GM12801 (cell line): ENCODE data around the gene CIDEB.

ENCODE experiments used
- CTCF ChIP-seq: IDR thresholded peaks from one replicate; pipeline ENCODE4 v1.5.1; 2011; ENCODE audit warnings: control low read depth; ENCODE audit not compliant: insufficient read length; ENCODE audit errors: extremely low read depth

CIDEB gene

GRCh38 chr14:24267516-24267915 is 40.3 kb downstream of the CIDEB start:
- TF ChIP-seq CTCF = no peak

DNA sequence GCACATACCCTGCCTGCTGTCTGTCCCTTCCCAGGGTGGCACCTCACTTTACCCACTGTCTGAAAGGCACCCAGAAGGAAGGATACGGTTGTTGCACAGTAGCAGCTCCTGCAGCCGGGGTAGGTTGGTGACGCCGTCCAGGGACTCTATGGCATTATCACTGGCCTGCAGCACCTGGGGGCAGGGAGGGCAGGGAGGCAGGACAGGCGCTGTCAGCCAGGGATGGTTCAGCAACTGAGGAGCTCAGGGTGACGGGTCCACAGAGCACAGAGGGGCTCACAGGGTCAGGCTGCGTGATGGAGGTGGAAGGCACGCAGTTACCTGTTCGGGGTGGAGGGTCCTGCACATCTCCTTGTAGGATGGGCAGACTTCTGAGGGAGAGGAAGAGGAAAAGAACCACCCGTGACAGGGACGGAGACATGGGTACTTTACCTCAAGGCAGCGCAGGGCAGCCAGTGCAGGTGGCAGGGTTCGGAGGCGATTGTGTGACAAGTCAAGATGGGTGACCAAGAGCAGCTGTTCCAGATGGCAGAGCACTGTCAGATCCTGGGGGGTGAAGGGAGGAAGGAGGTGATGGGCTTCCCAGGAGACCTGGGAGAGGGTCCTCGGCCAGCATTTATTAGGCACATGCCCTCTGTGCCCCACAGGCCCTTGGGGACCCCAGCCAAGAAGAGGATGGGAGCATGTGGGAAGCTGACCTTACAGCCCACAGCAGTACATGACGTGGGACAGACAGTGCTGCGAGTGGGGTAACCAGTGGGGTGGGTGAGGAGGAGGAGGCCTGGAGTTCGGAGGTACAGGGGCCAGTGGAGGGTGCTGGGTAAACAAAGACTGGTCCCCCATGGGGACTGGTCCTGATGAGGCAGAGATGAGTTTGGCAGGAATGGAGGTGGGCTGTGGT is 41.2 kb downstream of the CIDEB start:
- no peak for TF ChIP-seq CTCF

DNA sequence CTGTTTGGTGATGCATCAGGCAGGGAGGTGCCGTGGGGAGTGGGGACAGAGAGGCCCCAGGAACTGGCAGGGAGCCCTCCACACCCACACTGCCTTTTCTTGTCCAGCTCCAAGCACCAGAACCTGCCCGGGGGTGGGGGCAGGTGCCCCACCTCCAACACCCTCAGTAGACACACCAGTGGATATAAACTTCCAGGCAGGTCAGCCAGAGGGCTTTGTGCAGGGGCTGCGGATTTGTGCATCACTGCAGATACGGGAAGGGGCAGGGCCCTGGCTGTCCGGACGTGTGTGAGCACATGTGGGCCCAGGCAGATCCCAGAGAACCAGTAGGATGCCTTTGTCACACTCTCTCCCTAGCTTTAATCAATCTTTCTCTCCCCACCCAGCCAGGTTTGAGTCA is 43.5 kb downstream of the CIDEB start:
- no peak for TF ChIP-seq CTCF

DNA sequence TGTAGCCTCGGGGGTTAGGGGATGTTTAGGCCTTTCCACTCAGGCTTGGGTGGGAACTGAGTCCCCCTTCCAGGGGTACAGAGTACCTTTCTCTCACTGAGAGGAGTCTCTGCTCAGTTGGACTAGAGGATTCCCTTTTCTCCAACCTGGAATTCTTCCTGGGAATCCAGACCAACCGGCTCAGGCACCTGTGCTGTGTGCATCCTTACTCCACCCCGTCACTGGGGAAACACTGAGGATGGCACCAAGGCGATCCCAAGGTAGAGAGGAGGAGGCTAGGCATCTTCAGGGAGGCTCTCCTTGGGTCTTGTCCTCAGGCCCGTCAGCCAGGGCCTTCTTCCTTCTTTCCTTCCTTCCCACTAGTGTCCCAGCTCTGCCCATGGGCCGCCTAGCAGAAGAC is 43.9 kb downstream of the CIDEB start:
- TF ChIP-seq CTCF = no peak

DNA sequence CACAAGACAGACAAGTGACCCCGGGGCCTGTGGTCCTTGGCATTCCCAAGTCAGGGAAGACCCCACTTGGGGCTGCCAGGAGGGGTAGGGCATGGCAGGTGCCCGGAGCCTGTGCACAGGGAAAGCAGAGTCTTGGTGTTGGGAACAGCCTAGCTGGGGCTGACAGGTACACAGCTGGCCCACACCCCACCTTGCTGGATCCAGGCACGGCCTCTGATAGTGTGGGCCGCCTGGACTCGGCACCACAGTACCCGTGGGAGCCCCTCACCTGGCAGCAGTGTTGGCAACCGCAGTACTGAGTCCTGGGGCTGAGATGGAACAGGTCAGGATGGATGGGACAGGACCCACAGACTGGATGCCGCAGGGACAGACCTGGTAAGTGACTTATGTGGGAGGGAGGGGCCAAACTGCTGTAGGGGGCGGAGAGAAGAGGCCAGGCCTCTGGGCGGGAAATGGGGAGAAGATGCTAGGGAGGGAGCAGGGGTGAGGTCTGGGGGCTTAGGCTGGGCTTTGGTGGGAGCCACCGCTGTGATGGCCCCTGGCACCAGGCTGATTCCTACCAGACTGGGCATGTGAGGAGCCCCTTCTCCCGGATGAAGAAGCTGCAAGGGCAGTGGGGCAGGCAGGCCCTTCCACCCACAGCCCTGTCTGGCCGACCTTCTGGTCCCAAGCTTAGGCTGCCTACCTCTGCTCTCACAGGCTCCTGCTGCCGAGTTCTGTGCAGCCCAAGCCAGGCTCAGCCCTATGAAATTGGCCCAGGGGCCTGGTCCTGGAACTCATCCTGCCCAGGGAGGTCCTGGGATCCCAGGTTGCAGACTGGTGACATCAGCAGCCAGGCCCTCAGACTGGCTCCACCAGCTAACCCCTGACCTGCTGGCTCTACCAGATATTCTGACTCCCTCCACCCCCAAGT is 44.7 kb downstream of the CIDEB start, which contains the start of gene TGM1:
Gene TGM1 (minus strand): TSS at position 357 of the 913 bp plus-strand sequence. CDS start 825 bp downstream, outside the sequence.
- no peak for TF ChIP-seq CTCF

- TF ChIP-seq CTCF = no peak
Measured at GRCh38 chr14:24261969-24262327, 45.8 kb downstream of the CIDEB start.

DNA sequence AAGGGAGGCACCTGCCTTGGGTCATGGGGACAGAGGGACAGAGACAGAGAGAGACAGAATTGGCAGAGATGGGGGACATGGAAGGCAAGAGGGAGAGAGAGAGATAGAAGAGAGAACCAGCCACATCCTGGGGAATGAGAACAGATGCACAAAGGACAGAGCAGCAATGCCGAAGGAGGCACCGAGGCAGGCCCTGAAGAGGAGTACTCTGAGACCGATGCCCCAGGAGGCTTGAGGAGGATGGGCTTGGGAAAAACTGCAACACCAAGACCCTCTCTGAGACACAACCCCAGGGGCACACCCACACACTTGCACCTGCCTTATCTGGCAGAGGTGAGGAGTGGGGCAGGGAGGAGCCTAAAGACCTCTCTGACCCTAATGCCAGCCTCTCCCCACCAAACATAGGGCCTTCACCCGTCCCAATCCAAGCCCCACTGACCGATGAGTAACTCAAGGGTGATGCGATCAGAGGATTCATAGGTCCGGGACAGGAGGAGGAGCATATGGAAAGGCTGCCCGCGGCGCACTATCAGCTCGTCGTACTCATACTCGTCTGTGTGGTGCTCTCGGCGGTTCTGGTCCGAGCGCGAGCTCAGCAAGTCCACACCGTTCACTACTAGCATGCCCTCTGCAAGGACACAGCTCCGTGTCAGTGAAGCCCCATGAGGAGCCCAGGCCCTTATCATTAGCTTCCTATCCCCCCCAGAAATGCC is 46.4 kb downstream of the CIDEB start:
- TF ChIP-seq CTCF = no peak
